ENCODE data around the gene AMBP.

AMBP gene

DNA sequence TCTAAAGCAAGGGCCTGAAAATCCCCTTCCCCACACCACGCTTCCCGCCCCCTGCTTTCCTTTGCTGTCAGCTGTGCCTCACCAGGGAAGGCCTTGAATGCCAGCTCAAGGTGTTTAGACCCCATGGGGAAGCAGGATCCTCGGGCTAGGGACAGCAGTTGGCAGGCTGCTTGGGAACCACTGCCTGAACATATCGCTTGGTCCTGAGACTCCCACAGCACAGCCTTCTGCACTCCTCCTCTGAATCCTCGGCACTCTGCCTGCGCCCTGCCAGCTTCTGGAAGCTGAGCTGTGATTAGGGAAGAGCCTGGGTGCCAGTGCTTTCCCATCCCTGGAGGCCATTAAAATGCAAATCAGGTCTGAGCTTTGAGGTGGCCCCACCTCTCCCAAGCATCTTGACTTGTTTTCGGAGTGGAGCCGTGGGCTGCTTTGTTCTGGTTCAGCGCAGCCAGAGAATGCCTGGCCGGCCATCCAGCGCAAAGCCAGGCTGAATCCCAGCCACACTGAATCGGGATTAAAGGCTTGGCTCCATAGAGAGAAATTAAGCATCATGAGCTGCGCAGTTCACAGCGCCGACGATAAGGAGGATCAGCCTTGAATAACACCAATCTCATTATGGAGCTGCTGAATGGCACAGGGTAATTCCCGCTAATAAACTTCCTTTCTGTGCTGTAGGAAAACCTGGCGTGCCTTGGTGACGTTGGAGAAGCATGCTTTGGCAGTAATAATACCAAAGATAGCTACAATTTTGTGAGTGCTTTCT, 40.0 kb downstream of the AMBP start:
- no peaks in the 10 kb centered on the region for H3K36me3 ChIP-seq (ENCODE audit: insufficient read depth)
- H3K27me3 ChIP-seq (ENCODE audit: insufficient read depth, low read depth): no peaks in the 10 kb centered on the region
- no peak overlapping the region for H3K4me2 ChIP-seq

DNA sequence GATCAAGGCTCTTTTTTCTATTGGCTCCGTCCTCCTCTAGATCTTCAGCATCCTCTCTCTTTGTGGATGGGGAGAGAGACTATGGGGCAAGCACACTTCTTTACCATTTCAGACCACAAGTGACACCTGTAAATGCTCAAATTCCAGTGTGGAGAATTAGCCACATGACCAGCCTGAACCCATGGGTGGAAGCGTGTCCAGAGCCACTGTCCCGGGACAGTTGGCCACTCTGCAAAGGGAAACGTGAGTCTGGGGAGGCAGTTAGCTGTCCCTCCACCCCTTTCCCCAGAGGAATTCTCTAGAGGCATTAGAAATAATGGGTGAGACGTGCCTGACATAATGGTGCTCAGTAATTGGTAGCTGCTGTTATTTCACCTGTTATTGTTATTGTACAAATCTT, 40.9 kb downstream of the AMBP start:
- no peak overlapping the region for H3K9ac ChIP-seq
- H2AFZ ChIP-seq (ENCODE audit: low read depth): no peak overlapping the region
- H3K27ac ChIP-seq: no peak overlapping the region
- no peak overlapping the region for H3K4me2 ChIP-seq
- no peak overlapping the region for H3K4me3 ChIP-seq (IDR thresholded peaks at IDR 0.05; ENCODE audit: insufficient read depth, low read depth, low read length)
- no peaks in the 10 kb centered on the region for H4K20me1 ChIP-seq (ENCODE audit: insufficient read depth)
- H3K27me3 ChIP-seq (ENCODE audit: insufficient read depth, low read depth): no peaks in the 10 kb centered on the region
- no peaks in the 10 kb centered on the region for H3K79me2 ChIP-seq (ENCODE audit: insufficient read depth, low read depth)
- no peaks in the 10 kb centered on the region for H3K36me3 ChIP-seq (ENCODE audit: insufficient read depth)
- TF ChIP-seq, protein P1, sequence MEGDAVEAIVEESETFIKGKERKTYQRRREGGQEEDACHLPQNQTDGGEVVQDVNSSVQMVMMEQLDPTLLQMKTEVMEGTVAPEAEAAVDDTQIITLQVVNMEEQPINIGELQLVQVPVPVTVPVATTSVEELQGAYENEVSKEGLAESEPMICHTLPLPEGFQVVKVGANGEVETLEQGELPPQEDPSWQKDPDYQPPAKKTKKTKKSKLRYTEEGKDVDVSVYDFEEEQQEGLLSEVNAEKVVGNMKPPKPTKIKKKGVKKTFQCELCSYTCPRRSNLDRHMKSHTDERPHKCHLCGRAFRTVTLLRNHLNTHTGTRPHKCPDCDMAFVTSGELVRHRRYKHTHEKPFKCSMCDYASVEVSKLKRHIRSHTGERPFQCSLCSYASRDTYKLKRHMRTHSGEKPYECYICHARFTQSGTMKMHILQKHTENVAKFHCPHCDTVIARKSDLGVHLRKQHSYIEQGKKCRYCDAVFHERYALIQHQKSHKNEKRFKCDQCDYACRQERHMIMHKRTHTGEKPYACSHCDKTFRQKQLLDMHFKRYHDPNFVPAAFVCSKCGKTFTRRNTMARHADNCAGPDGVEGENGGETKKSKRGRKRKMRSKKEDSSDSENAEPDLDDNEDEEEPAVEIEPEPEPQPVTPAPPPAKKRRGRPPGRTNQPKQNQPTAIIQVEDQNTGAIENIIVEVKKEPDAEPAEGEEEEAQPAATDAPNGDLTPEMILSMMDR (conservative IDR thresholded peaks at IDR 0.05; ENCODE audit: low read depth, low read length): no peak
- H3K4me1 ChIP-seq (ENCODE audit: low read depth, poor library complexity, severe bottlenecking): no peaks in the 10 kb centered on the region

More for the DNA sequence above, 40.0 kb downstream of the AMBP start:
- Histone ChIP-seq H3K27ac (no peak overlapping the region), H4K20me1 (ENCODE audit: insufficient read depth) (no peaks in the 10 kb centered on the region), H3K4me1 (ENCODE audit: low read depth, poor library complexity, severe bottlenecking) (no peaks in the 10 kb centered on the region), H3K4me3 (IDR thresholded peaks at IDR 0.05; ENCODE audit: insufficient read depth, low read depth, low read length) (no peak overlapping the region), H2AFZ (ENCODE audit: low read depth) (no peak overlapping the region), H3K9ac (no peak overlapping the region), H3K79me2 (ENCODE audit: insufficient read depth, low read depth) (no peaks in the 10 kb centered on the region)
- TF ChIP-seq, protein P1 (conservative IDR thresholded peaks at IDR 0.05; ENCODE audit: low read depth, low read length): no peak

DNA sequence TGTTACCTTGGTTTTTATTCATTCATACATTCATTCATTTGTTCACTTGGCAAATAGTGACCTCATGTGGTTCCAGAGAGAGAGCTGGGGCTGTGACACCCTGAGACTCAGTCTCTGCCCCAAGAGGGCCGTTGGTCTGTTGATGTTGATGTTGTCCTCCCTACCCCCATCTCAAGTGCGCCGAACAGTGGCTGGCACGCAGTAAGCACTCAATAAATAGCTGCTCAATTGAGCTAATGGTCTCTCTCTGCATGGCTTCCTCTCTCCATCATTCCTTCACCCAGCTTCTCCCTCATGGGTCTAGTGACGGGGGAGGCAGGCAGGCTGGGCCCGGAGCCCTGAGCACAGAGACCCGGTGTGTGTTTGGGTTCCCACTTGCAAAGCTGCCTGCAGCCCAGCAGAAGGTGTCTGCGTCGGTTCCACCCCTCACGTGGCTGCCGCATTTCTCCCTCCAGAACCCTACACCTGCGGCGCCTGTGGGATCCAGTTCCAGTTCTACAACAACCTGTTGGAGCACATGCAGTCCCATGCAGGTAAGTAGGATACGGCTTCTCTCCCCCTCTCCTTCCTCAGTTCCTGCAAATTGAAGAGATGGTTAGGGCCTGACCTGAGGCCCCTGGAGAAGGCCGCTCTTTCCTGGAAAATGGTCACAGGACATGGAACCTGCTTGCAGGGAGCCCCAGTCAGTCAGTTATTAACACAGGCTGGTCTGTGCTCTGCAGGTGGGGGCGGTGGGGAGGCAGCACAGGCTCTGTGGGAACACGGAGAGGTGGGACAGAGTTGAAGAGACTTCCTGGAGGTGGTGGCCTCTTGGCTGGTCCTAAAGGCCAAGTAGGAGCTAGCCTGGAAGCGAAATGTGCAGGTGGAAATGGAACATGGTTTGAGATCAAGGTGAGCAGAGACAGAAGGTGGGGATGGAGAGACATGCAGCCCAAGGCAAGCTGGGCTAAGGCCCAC, 42.0 kb downstream of the AMBP start:
- TF ChIP-seq, protein P1 (conservative IDR thresholded peaks at IDR 0.05; ENCODE audit: low read depth, low read length): no peak
- H3K36me3 ChIP-seq (ENCODE audit: insufficient read depth): no peaks in the 10 kb centered on the region
- no peak overlapping the region for H3K27ac ChIP-seq
- no peaks in the 10 kb centered on the region for H4K20me1 ChIP-seq (ENCODE audit: insufficient read depth)
- H3K27me3 ChIP-seq (ENCODE audit: insufficient read depth, low read depth): no peaks in the 10 kb centered on the region
- H3K4me1 ChIP-seq (ENCODE audit: low read depth, poor library complexity, severe bottlenecking): no peaks in the 10 kb centered on the region
- no peak overlapping the region for H3K4me2 ChIP-seq
- no peak overlapping the region for H3K9ac ChIP-seq
- H3K4me3 ChIP-seq (IDR thresholded peaks at IDR 0.05; ENCODE audit: insufficient read depth, low read depth, low read length): no peak overlapping the region
- H3K79me2 ChIP-seq (ENCODE audit: insufficient read depth, low read depth): no peaks in the 10 kb centered on the region
- H2AFZ ChIP-seq (ENCODE audit: low read depth): no peak overlapping the region

DNA sequence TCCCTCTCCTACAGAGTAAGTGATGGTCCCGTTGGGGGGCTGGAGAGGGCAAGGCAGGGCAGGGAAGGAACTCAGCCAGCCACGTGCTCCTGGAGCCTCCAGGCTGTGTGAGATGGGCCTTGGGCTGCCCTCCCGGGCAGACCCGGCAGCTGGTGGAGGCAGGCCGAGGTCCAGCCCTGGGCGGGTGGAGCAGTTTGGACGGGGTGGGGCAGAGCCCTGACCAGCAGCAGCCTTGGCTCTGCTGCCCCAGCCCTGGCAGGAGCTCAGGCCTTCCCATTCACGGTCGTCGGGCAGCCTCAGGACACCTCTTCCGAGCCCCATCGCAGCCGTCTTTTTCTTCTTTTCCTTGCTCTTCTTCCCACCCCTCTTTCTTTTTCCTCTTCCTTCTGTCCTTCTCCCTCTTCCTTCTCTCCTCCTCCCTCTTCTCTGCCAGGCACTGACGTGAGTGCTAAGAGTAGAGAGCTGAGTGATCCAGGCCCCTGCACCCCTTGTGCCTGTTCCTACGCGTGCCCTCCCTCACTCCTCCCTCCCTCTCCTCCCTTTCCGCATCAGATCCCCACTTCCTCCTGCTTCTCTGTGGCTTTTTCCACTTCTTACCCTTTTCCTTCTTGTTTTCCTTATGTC, 42.8 kb downstream of the AMBP start:
- no peaks in the 10 kb centered on the region for H3K79me2 ChIP-seq (ENCODE audit: insufficient read depth, low read depth)
- H3K36me3 ChIP-seq (ENCODE audit: insufficient read depth): no peaks in the 10 kb centered on the region
- H3K4me1 ChIP-seq (ENCODE audit: low read depth, poor library complexity, severe bottlenecking): no peaks in the 10 kb centered on the region
- TF ChIP-seq, protein P1 (conservative IDR thresholded peaks at IDR 0.05; ENCODE audit: low read depth, low read length): no peak
- no peak overlapping the region for H3K27ac ChIP-seq
- no peaks in the 10 kb centered on the region for H3K27me3 ChIP-seq (ENCODE audit: insufficient read depth, low read depth)
- H3K4me3 ChIP-seq (IDR thresholded peaks at IDR 0.05; ENCODE audit: insufficient read depth, low read depth, low read length): no peak overlapping the region
- no peak overlapping the region for H3K4me2 ChIP-seq
- H3K9ac ChIP-seq: no peak overlapping the region
- H2AFZ ChIP-seq (ENCODE audit: low read depth): no peak overlapping the region
- no peaks in the 10 kb centered on the region for H4K20me1 ChIP-seq (ENCODE audit: insufficient read depth)

All from KMS-11 (cell line).